Mesenchymal stem cell (in vitro differentiated cells and primary cell): ENCODE measurements around the gene ZNF44.

ENCODE experiments used
- DNase-seq: peaks from one replicate; pipeline ENCODE4 v3.0.0-alpha.2; 2013
- H2AFZ ChIP-seq: one replicate; pipeline ENCODE4 v1.6.1; 2013; ENCODE audit warnings: low read depth, mild to moderate bottlenecking, control low read depth, inconsistent platforms, low read length, moderate library complexity
- H2AK5ac ChIP-seq: 2 replicates; pipeline ENCODE4 v1.6.1; 2013; ENCODE audit warnings: low read length, moderate library complexity, mild to moderate bottlenecking, inconsistent platforms; ENCODE audit not compliant: severe bottlenecking
- H2BK120ac ChIP-seq: one replicate; pipeline ENCODE4 v1.6.1; 2013; ENCODE audit warnings: low read depth, mild to moderate bottlenecking, inconsistent platforms, low read length, moderate library complexity
- H2BK12ac ChIP-seq, 2 experiments: one replicate each; pipeline ENCODE4 v1.6.1; 2013; ENCODE audit warnings: inconsistent platforms in 2 of 2, low read length in 2 of 2, mild to moderate bottlenecking in 2 of 2, moderate library complexity in 2 of 2, control low read depth in 1 of 2
- H2BK15ac ChIP-seq: one replicate; pipeline ENCODE4 v1.6.1; 2013; ENCODE audit warnings: mild to moderate bottlenecking, low read depth, inconsistent platforms; ENCODE audit not compliant: poor library complexity, severe bottlenecking
- H2BK5ac ChIP-seq: 2 replicates; pipeline ENCODE4 v1.6.1; 2013; ENCODE audit warnings: low read depth, mild to moderate bottlenecking, low read length, control low read depth, inconsistent platforms; ENCODE audit not compliant: poor library complexity, severe bottlenecking
- H3K14ac ChIP-seq, 2 experiments: one replicate each; pipeline ENCODE4 v1.6.1; 2013; ENCODE audit warnings: inconsistent platforms in 2 of 2, low read length in 2 of 2, control low read depth in 1 of 2, mild to moderate bottlenecking in 1 of 2, moderate library complexity in 1 of 2
- H3K18ac ChIP-seq, 2 experiments: one replicate each; pipeline ENCODE4 v1.6.1; 2013; ENCODE audit warnings: inconsistent platforms in 2 of 2, low read length in 2 of 2, control low read depth in 1 of 2, low read depth in 1 of 2, mild to moderate bottlenecking in 1 of 2
- H3K23ac ChIP-seq, 2 experiments: one replicate each; pipeline ENCODE4 v1.6.1; 2013; ENCODE audit warnings: inconsistent platforms in 2 of 2, low read length in 2 of 2, mild to moderate bottlenecking in 2 of 2, moderate library complexity in 2 of 2, control low read depth in 1 of 2
- H3K27ac ChIP-seq: 2 replicates; pipeline ENCODE4 v1.5.1; 2013; ENCODE audit warnings: mild to moderate bottlenecking, moderate library complexity, low read length, control low read depth, inconsistent platforms; ENCODE audit not compliant: poor library complexity, severe bottlenecking
- H3K27me3 ChIP-seq, 2 experiments: 2 replicates each; pipeline versions ENCODE4 v1.6.1 to v1.7.0; 2013; ENCODE audit warnings: low read length in 2 of 2, mild to moderate bottlenecking in 2 of 2, moderate library complexity in 2 of 2, control low read depth in 1 of 2, inconsistent platforms in 1 of 2; ENCODE audit not compliant: control insufficient read depth in 1 of 2, insufficient read depth in 1 of 2
- H3K36me3 ChIP-seq, 2 experiments: 2 replicates each; pipeline versions ENCODE4 v1.6.1 to v1.7.0; 2013; ENCODE audit warnings: low read length in 2 of 2, control low read depth in 1 of 2, inconsistent platforms in 1 of 2, low read depth in 1 of 2, mild to moderate bottlenecking in 1 of 2; ENCODE audit not compliant: insufficient read depth in 2 of 2, control insufficient read depth in 1 of 2
- H3K4ac ChIP-seq, 2 experiments: one replicate each; pipeline ENCODE4 v1.6.1; 2013; ENCODE audit warnings: inconsistent platforms in 2 of 2, low read length in 2 of 2, mild to moderate bottlenecking in 2 of 2, moderate library complexity in 2 of 2, control low read depth in 1 of 2, low read depth in 1 of 2
- H3K4me1 ChIP-seq: 2 replicates; pipeline ENCODE4 v1.6.1; 2013; ENCODE audit warnings: low read depth, low read length, control low read depth; ENCODE audit not compliant: control insufficient read depth, insufficient read depth
- H3K4me2 ChIP-seq: 2 replicates; pipeline ENCODE4 v1.6.1; 2013; ENCODE audit warnings: low read length, mild to moderate bottlenecking, inconsistent platforms; ENCODE audit not compliant: poor library complexity, severe bottlenecking
- H3K4me3 ChIP-seq, 2 experiments: 2 replicates each; pipeline versions ENCODE4 v1.5.1 to v1.7.0; 2013; ENCODE audit warnings: low read length in 2 of 2, mild to moderate bottlenecking in 2 of 2, control low read depth in 1 of 2, low read depth in 1 of 2; ENCODE audit not compliant: insufficient read depth in 1 of 2
- H3K79me1 ChIP-seq: replicated peaks from 2 replicates; pipeline ENCODE4 v1.6.1; 2013; ENCODE audit warnings: mild to moderate bottlenecking, control low read depth, low read length, inconsistent platforms; ENCODE audit not compliant: poor library complexity, severe bottlenecking
- H3K9ac ChIP-seq: 2 replicates; pipeline ENCODE4 v1.7.0; 2013; ENCODE audit warnings: mild to moderate bottlenecking, low read length, moderate library complexity
- H3K9me3 ChIP-seq: 2 replicates; pipeline ENCODE4 v1.7.0; 2013; ENCODE audit warnings: mild to moderate bottlenecking, low read length; ENCODE audit not compliant: control insufficient read depth
- H4K8ac ChIP-seq: one replicate; pipeline ENCODE4 v1.6.1; 2013; ENCODE audit warnings: inconsistent platforms, mild to moderate bottlenecking, low read length, moderate library complexity
- H4K91ac ChIP-seq: one replicate; pipeline ENCODE4 v1.6.1; 2013; ENCODE audit warnings: mild to moderate bottlenecking, low read length, inconsistent platforms
- WGBS: methylation state at CpG from one replicate; pipeline ENCODE4 v1.1.7; 2013; ENCODE audit warnings: mixed read lengths; 5-methylcytosine and 5-hydroxymethylcytosine counted together

Gene ZNF44

GRCh38 chr19:12287958-12288500 lies 6.7 kb downstream of the ZNF44 start:
- peaks cover 23% of the 10 kb centered on the region for H3K79me1 ChIP-seq
- no peak overlapping the region for H2BK15ac ChIP-seq
- H3K4me3 ChIP-seq: no peak overlapping the region
- peaks cover 3% of the 10 kb centered on the region for H3K4me1 ChIP-seq
- no peak overlapping the region for H3K14ac ChIP-seq
- H3K36me3 ChIP-seq: peaks cover 27 to 33% of the 10 kb centered on the region in 2 experiments
- peaks cover 37% of the 10 kb centered on the region for H3K9me3 ChIP-seq
- H4K8ac ChIP-seq: no peak overlapping the region
- no peak overlapping the region for H3K4ac ChIP-seq
- H3K4me2 ChIP-seq: no peak overlapping the region
- no peak overlapping the region for H3K27ac ChIP-seq
- no peaks in the 10 kb centered on the region for H3K27me3 ChIP-seq
- no peak overlapping the region for H2BK5ac ChIP-seq
- H3K9ac ChIP-seq: no peak overlapping the region
- DNase-seq: no peak
- no peak overlapping the region for H2AK5ac ChIP-seq
- no peak overlapping the region for H3K23ac ChIP-seq
- H3K18ac ChIP-seq: no peak overlapping the region
- no peak overlapping the region for H4K91ac ChIP-seq
- 89% methylated on average over 1 of the region's 1 CpG for WGBS
- no peak overlapping the region for H2AFZ ChIP-seq
- H2BK120ac ChIP-seq: no peak overlapping the region
- H2BK12ac ChIP-seq: no peak overlapping the region

GRCh38 chr19:12284631-12285030 lies 10.1 kb downstream of the ZNF44 start:
- 96% methylated on average over 18 of the region's 18 CpGs for WGBS
- peaks cover 20% of the 10 kb centered on the region for H3K79me1 ChIP-seq

DNA sequence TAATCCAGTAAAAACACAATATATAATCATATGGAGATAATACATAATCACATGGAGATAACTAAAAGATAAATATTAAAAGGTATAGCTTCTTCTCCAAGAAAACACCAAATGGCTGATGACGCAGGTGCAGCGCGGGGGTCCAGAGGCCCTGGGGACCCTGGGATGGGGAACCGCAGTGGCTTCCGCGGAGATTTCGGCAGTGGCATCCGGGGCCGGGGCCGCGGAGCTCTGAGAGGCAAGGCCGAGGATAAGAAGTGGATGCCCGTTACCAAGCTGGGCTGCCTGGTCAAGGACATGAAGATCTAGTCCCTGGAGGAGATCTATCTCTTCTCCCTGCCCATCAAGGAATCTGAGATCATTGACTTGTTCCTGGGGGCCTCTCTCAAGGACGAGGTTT lies 10.5 kb downstream of the ZNF44 start:
- Histone ChIP-seq H3K27ac (no peak overlapping the region), H3K36me3 (peaks cover 11 to 28% of the 10 kb centered on the region in 2 experiments), H2AFZ (no peak overlapping the region), H3K4me2 (no peak overlapping the region), H3K4me3 (peak overlapping the region in 1 of 2 experiments; percentile 29), H2BK12ac (no peak overlapping the region), H2BK120ac (no peak overlapping the region), H4K8ac (no peak overlapping the region), H3K9ac (no peak overlapping the region), H2BK15ac (no peak overlapping the region), H2AK5ac (no peak overlapping the region), H3K14ac (no peak overlapping the region), H2BK5ac (no peak overlapping the region), H3K9me3 (peaks cover 74% of the 10 kb centered on the region), H3K23ac (no peak overlapping the region), H3K4ac (no peak overlapping the region), H3K27me3 (no peaks in the 10 kb centered on the region), H3K79me1 (peaks cover 20% of the 10 kb centered on the region), H3K4me1 (no peaks in the 10 kb centered on the region), H4K91ac (no peak overlapping the region), H3K18ac (no peak overlapping the region)
- WGBS: 97% methylated on average over 14 of the region's 14 CpGs
- DNase-seq: no peak

More at GRCh38 chr19:12284631-12285030, 10.1 kb downstream of the ZNF44 start:
- Histone ChIP-seq H2AFZ (no peak overlapping the region), H2BK12ac (no peak overlapping the region), H4K8ac (no peak overlapping the region), H2BK120ac (no peak overlapping the region), H3K18ac (no peak overlapping the region), H4K91ac (no peak overlapping the region), H2AK5ac (no peak overlapping the region), H3K27me3 (no peaks in the 10 kb centered on the region), H3K9ac (no peak overlapping the region), H3K4me2 (no peak overlapping the region), H3K4me3 (peak overlapping the region in 1 of 2 experiments; percentile 29), H3K23ac (no peak overlapping the region), H3K27ac (no peak overlapping the region), H3K14ac (no peak overlapping the region), H2BK5ac (no peak overlapping the region), H3K4ac (no peak overlapping the region), H3K9me3 (peaks cover 70% of the 10 kb centered on the region), H3K4me1 (no peaks in the 10 kb centered on the region), H3K36me3 (peaks cover 14 to 28% of the 10 kb centered on the region in 2 experiments), H2BK15ac (no peak overlapping the region)
- DNase-seq: no peak

DNA sequence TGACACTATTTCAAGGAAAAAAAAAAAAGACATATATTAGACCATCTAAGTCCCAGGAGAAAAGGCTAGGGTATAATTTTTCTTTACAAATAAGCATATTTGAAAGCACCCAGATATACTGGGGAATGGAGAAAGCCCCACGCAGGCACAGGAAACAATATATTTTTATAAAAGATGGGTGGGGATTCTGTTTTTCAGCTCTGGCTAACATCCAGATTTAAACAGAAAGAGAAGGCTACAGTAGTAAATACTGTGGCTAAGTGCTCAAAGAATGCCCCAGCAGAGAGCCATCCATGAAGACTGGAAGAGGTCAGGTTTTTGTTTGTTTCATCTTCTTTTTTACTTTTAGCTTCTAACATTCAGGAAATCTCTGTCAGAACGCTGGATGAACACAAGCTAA lies 16.0 kb downstream of the ZNF44 start:
- Histone ChIP-seq H3K14ac (no peak overlapping the region), H4K8ac (no peak overlapping the region), H2BK15ac (no peak overlapping the region), H2BK12ac (no peak overlapping the region), H3K27me3 (no peaks in the 10 kb centered on the region), H3K27ac (no peak overlapping the region), H3K18ac (no peak overlapping the region), H2BK120ac (no peak overlapping the region), H3K4me3 (peak overlapping the region in 1 of 2 experiments; percentile 47), H3K9me3 (peaks cover 98% of the 10 kb centered on the region), H3K36me3 (peaks cover 8 to 51% of the 10 kb centered on the region in 2 experiments), H3K23ac (no peak overlapping the region), H4K91ac (no peak overlapping the region), H2AK5ac (no peak overlapping the region), H3K9ac (no peak overlapping the region), H2AFZ (no peak overlapping the region), H3K4me1 (no peaks in the 10 kb centered on the region), H3K4ac (no peak overlapping the region), H3K4me2 (no peak overlapping the region), H2BK5ac (no peak overlapping the region), H3K79me1 (peaks cover 30% of the 10 kb centered on the region)
- no peak for DNase-seq
- WGBS: 100% methylated on average over 2 of the region's 2 CpGs
